Nephron (organoid): ENCODE results near the gene ITGA5.

Experiments
- H3K27ac Mint-ChIP-seq, 3 experiments: 2 replicates each; pipeline ENCODE4 v1.8.0; 2020; ENCODE audit warnings: mixed read lengths in 3 of 3, mild to moderate bottlenecking in 2 of 3, moderate library complexity in 1 of 3
- H3K27me3 Mint-ChIP-seq: 2 replicates; pipeline ENCODE4 v1.8.0; 2021; ENCODE audit warnings: low read depth, mild to moderate bottlenecking, moderate library complexity, mixed read lengths
- H3K36me3 Mint-ChIP-seq: 2 replicates; pipeline ENCODE4 v1.8.0; 2020; ENCODE audit warnings: low read depth, mixed read lengths
- H3K4me1 Mint-ChIP-seq: 2 replicates; pipeline ENCODE4 v1.8.0; 2020; ENCODE audit warnings: mixed read lengths
- H3K4me3 Mint-ChIP-seq, 3 experiments: 2 replicates each; pipeline ENCODE4 v1.8.0; 2020; ENCODE audit warnings: mild to moderate bottlenecking in 3 of 3, mixed read lengths in 3 of 3, moderate library complexity in 2 of 3
- H3K9me3 Mint-ChIP-seq: 2 replicates; pipeline ENCODE4 v1.8.0; 2020; ENCODE audit warnings: mixed read lengths
- CTCF ChIP-seq, 3 experiments: fragments of 200-600 bp; sonication (generic); IDR thresholded peaks; one replicate each; pipeline ENCODE4 v1.5.0; 2021; ENCODE audit warnings: antibody characterized with exemption in 3 of 3; ENCODE audit not compliant: unreplicated experiment in 3 of 3

The ITGA5 gene

GRCh38 chr12:54412348-54412747 lies 6.7 kb downstream of the ITGA5 start:
- H3K4me3 Mint-ChIP-seq, result no peak overlapping the region
- H3K4me1 Mint-ChIP-seq, result peaks cover 38% of the 10 kb centered on the region
- TF ChIP-seq CTCF (IDR thresholded peaks at IDR 0.05; ENCODE audit: unreplicated experiment in 3 of 3), result no peak
- H3K36me3 Mint-ChIP-seq, result peaks cover 15% of the 10 kb centered on the region
- no peaks in the 10 kb centered on the region for H3K9me3 Mint-ChIP-seq
- H3K27ac Mint-ChIP-seq, result peak overlapping the region in 1 of 3 experiments; percentile 10
- H3K27me3 Mint-ChIP-seq, result no peaks in the 10 kb centered on the region

GRCh38 chr12:54411391-54412241 lies 7.5 kb downstream of the ITGA5 start:
- H3K27me3 Mint-ChIP-seq, result no peaks in the 10 kb centered on the region
- H3K9me3 Mint-ChIP-seq, result no peaks in the 10 kb centered on the region
- no peak overlapping the region for H3K27ac Mint-ChIP-seq
- TF ChIP-seq CTCF (IDR thresholded peaks at IDR 0.05; ENCODE audit: unreplicated experiment in 3 of 3), result no peak
- peaks cover 23% of the 10 kb centered on the region for H3K36me3 Mint-ChIP-seq
- peaks cover 33% of the 10 kb centered on the region for H3K4me1 Mint-ChIP-seq
- peak overlapping the region in 1 of 3 experiments; percentile 4 for H3K4me3 Mint-ChIP-seq

GRCh38 chr12:54409267-54409666 lies 9.8 kb downstream of the ITGA5 start:
- H3K27ac Mint-ChIP-seq, result no peak overlapping the region

GRCh38 chr12:54407183-54407905 lies 11.7 kb downstream of the ITGA5 start:
- no peak overlapping the region for H3K4me3 Mint-ChIP-seq
- peaks cover 9% of the 10 kb centered on the region for H3K4me1 Mint-ChIP-seq
- H3K9me3 Mint-ChIP-seq, result no peaks in the 10 kb centered on the region
- peaks cover 51% of the 10 kb centered on the region for H3K36me3 Mint-ChIP-seq
- no peak overlapping the region for H3K27ac Mint-ChIP-seq
- no peak for TF ChIP-seq CTCF (IDR thresholded peaks at IDR 0.05; ENCODE audit: unreplicated experiment in 3 of 3)
- H3K27me3 Mint-ChIP-seq, result no peaks in the 10 kb centered on the region

More at GRCh38 chr12:54409267-54409666, 9.8 kb downstream of the ITGA5 start:
- H3K4me1 Mint-ChIP-seq, result peaks cover 20% of the 10 kb centered on the region
- H3K9me3 Mint-ChIP-seq, result no peaks in the 10 kb centered on the region
- H3K36me3 Mint-ChIP-seq, result peaks cover 40% of the 10 kb centered on the region
- H3K4me3 Mint-ChIP-seq, result no peak overlapping the region
- TF ChIP-seq CTCF (IDR thresholded peaks at IDR 0.05; ENCODE audit: unreplicated experiment in 3 of 3), result no peak
- no peaks in the 10 kb centered on the region for H3K27me3 Mint-ChIP-seq

GRCh38 chr12:54405573-54405972 lies 13.5 kb downstream of the ITGA5 start:
- no peak overlapping the region for H3K4me3 Mint-ChIP-seq
- no peak overlapping the region for H3K27ac Mint-ChIP-seq
- H3K27me3 Mint-ChIP-seq, result no peaks in the 10 kb centered on the region
- TF ChIP-seq CTCF (IDR thresholded peaks at IDR 0.05; ENCODE audit: unreplicated experiment in 3 of 3), result no peak
- no peaks in the 10 kb centered on the region for H3K9me3 Mint-ChIP-seq
- H3K36me3 Mint-ChIP-seq, result peaks cover 58% of the 10 kb centered on the region
- H3K4me1 Mint-ChIP-seq, result no peaks in the 10 kb centered on the region
